ENCODE data around the gene CPS1.

CPS1 gene

GRCh38 chr2:210667711-210668110, 111.3 kb downstream of the CPS1 start:
- no peaks in the 10 kb centered on the region for H3K36me3 ChIP-seq
- TF ChIP-seq CTCF (IDR thresholded peaks at IDR 0.05) = no peak
- no peaks in the 10 kb centered on the region for H3K4me1 ChIP-seq
- no peaks in the 10 kb centered on the region for H3K9me3 ChIP-seq
- intact Hi-C loops (cut with DNase I; ENCODE audit: low total_unique reads) = no loop called here
- DNase-seq = no peak
- H3K4me3 ChIP-seq = no peak overlapping the region
- H3K27me3 ChIP-seq = no peaks in the 10 kb centered on the region
- no peak overlapping the region for H3K27ac ChIP-seq

- Histone ChIP-seq H3K4me3 (no peak overlapping the region), H3K36me3 (no peaks in the 10 kb centered on the region), H3K4me1 (no peaks in the 10 kb centered on the region), H3K27ac (no peak overlapping the region), H3K9me3 (no peaks in the 10 kb centered on the region), H3K27me3 (no peaks in the 10 kb centered on the region)
- no peak for DNase-seq
- no peak for TF ChIP-seq CTCF (IDR thresholded peaks at IDR 0.05)
- intact Hi-C loops (cut with DNase I; ENCODE audit: low total_unique reads) = no loop called here
These were observed 114.7 kb downstream of the CPS1 start for GRCh38 chr2:210671065-210671464.

GRCh38 chr2:210673117-210673516, 116.7 kb downstream of the CPS1 start:
- H3K27me3 ChIP-seq = no peaks in the 10 kb centered on the region
- no peaks in the 10 kb centered on the region for H3K36me3 ChIP-seq
- no peak for TF ChIP-seq CTCF (IDR thresholded peaks at IDR 0.05)
- intact Hi-C loops (cut with DNase I; ENCODE audit: low total_unique reads) = no loop called here
- no peaks in the 10 kb centered on the region for H3K4me1 ChIP-seq
- H3K27ac ChIP-seq = no peak overlapping the region
- H3K9me3 ChIP-seq = no peaks in the 10 kb centered on the region
- no peak for DNase-seq
- H3K4me3 ChIP-seq = no peak overlapping the region

GRCh38 chr2:210676067-210676466, 119.7 kb downstream of the CPS1 start:
- H3K4me1 ChIP-seq = no peaks in the 10 kb centered on the region
- DNase-seq = no peak
- no peak overlapping the region for H3K4me3 ChIP-seq
- H3K36me3 ChIP-seq = no peaks in the 10 kb centered on the region
- H3K9me3 ChIP-seq = no peaks in the 10 kb centered on the region
- TF ChIP-seq CTCF (IDR thresholded peaks at IDR 0.05) = no peak
- no peaks in the 10 kb centered on the region for H3K27me3 ChIP-seq
- intact Hi-C loops (cut with DNase I; ENCODE audit: low total_unique reads) = no loop called here
- H3K27ac ChIP-seq = no peak overlapping the region

- intact Hi-C loops (cut with DNase I; ENCODE audit: low total_unique reads) = no loop called here
These were observed 125.1 kb downstream of the CPS1 start for GRCh38 chr2:210681491-210681890.

More at GRCh38 chr2:210681491-210681890, 125.1 kb downstream of the CPS1 start:
- DNase-seq = no peak
- Histone ChIP-seq H3K36me3 (no peaks in the 10 kb centered on the region), H3K27me3 (no peaks in the 10 kb centered on the region), H3K4me3 (no peak overlapping the region), H3K27ac (no peak overlapping the region), H3K4me1 (no peaks in the 10 kb centered on the region), H3K9me3 (no peaks in the 10 kb centered on the region)
- no peak for TF ChIP-seq CTCF (IDR thresholded peaks at IDR 0.05)
